Lower leg skin (tissue), 3 donors: ENCODE measurements around the gene XIRP1.

Experiments used
- POLR2A ChIP-seq, 2 donors: fragments of 450-650 bp; IDR thresholded peaks; one replicate each; pipeline ENCODE4 v1.6.1; 2016 to 2017; ENCODE audit warnings: antibody characterized with exemption in 2 of 2, mild to moderate bottlenecking in 1 of 2, moderate library complexity in 1 of 2
- TF ChIP-seq, protein P1 (sequence below), 3 donors: fragments of 450-650 bp; IDR thresholded peaks; one replicate each; pipeline ENCODE4 v1.5.1; 2016; ENCODE audit warnings: antibody characterized with exemption in 3 of 3, mild to moderate bottlenecking in 3 of 3, moderate library complexity in 2 of 3

DNA sequence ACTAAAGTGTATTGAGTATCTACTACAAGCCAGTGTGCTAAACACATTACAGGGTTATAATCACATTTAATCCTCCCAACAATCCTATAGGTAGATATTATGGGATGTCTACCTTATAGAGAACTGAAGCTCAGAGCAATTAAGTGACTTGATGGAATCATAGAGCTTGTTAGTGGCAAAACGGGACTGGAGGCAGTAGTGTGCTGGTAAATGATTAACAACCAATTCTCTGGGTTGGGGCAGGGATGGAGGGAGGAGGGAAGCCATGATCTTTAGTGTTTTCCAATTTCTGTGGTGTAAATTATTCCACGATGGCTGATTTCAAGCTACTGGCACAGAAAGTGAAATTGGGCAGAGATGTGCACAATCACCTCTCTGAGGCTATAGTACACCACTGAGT, 20.5 kb downstream of the XIRP1 start:
- TF ChIP-seq, protein P1, sequence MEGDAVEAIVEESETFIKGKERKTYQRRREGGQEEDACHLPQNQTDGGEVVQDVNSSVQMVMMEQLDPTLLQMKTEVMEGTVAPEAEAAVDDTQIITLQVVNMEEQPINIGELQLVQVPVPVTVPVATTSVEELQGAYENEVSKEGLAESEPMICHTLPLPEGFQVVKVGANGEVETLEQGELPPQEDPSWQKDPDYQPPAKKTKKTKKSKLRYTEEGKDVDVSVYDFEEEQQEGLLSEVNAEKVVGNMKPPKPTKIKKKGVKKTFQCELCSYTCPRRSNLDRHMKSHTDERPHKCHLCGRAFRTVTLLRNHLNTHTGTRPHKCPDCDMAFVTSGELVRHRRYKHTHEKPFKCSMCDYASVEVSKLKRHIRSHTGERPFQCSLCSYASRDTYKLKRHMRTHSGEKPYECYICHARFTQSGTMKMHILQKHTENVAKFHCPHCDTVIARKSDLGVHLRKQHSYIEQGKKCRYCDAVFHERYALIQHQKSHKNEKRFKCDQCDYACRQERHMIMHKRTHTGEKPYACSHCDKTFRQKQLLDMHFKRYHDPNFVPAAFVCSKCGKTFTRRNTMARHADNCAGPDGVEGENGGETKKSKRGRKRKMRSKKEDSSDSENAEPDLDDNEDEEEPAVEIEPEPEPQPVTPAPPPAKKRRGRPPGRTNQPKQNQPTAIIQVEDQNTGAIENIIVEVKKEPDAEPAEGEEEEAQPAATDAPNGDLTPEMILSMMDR (IDR thresholded peaks at IDR 0.05): no peak
- TF ChIP-seq POLR2A (IDR thresholded peaks at IDR 0.05): no peak
